ENCODE results near the gene ROCK2.
"Not testable (repeated sequence)": the region's sequence is repeated elsewhere in the genome, so short reads cannot be mapped to it uniquely, and the experiment has no call there.

Gene ROCK2

DNA sequence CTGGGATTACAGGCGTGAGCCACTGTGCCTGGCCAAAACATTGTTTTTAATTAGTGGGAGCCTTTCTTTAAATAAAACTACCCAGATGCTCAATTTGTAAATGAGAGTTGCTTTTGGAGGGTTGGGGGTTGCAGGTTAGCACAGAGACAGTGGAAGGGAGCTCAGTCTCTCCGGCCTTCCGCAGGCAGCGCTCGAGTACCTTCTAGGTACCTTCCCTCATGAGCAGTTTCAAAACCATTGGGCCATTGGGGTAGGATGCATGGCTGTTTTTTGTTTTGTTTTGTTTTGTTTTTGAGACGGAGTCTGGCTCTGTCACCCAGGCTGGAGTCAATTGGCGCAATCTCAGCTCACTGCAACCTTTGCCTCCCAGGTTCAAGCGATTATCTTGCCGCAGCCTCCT is 170.2 kb downstream of the ROCK2 start:
- no peak for DNase-seq (ENCODE audit: extremely low spot score)
- ChIA-PET CTCF (interaction anchor here (0.7 kb wide), 1 partner anchor 17 kb away, joined by 4 read pairs; no protein-coding TSS in a partner anchor), POLR2A (interaction anchor here (0.6 kb wide), 1 partner anchor 158 kb away, joined by 9 read pairs; no protein-coding TSS in a partner anchor)
- TF ChIP-seq, protein P1, sequence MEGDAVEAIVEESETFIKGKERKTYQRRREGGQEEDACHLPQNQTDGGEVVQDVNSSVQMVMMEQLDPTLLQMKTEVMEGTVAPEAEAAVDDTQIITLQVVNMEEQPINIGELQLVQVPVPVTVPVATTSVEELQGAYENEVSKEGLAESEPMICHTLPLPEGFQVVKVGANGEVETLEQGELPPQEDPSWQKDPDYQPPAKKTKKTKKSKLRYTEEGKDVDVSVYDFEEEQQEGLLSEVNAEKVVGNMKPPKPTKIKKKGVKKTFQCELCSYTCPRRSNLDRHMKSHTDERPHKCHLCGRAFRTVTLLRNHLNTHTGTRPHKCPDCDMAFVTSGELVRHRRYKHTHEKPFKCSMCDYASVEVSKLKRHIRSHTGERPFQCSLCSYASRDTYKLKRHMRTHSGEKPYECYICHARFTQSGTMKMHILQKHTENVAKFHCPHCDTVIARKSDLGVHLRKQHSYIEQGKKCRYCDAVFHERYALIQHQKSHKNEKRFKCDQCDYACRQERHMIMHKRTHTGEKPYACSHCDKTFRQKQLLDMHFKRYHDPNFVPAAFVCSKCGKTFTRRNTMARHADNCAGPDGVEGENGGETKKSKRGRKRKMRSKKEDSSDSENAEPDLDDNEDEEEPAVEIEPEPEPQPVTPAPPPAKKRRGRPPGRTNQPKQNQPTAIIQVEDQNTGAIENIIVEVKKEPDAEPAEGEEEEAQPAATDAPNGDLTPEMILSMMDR (IDR thresholded peaks at IDR 0.05; ENCODE audit: control extremely low read depth, extremely low read depth, low read depth, missing control alignments): no peak

DNA sequence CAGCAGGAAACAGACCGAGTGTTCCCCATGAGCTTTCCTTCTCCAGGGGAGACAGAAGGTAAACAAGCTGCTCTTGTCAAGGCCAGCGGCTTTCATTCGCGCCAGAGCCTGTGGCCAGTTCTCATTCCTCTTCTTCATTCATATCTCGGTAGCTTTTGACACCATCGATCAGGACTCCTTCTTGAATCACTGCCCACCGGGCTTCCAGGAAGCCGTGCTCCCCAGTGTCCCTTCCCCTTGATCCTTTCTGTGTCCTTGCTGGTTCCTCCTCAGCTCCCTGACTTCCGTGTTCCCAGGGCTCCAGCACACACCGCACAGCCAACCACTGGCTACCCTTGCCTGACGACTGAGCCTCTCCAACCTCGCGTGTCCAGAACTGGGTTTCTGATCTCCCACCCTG is 175.1 kb downstream of the ROCK2 start:
- CTCF ChIA-PET: interaction anchor here (0.7 kb wide), 1 partner anchor 23 kb away, joined by 3 read pairs; no protein-coding TSS in a partner anchor

DNA sequence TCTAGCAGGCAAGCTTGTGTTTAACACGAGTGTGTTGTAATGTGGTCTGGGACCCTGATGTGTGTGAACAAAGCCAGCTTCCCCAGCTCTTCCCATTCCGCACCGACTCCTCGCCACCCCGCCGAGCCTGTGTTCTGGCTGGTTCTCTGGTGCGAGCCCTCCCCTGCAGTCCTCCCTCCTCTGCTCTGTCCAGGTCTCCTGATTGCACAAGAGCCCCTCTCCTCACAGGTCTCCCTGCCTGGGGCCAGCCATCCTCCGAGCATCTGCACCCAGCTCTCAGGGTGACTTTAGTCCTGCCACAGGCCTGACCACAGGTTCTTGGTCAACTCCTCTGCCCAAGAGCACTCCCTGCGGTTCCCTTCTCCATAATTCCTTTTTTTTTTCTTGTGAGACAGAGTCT is 175.9 kb downstream of the ROCK2 start:
- no peak for DNase-seq (ENCODE audit: extremely low spot score)
- POLR2A ChIA-PET: no interaction called here
- TF ChIP-seq, protein P1 (IDR thresholded peaks at IDR 0.05; ENCODE audit: control extremely low read depth, extremely low read depth, low read depth, missing control alignments): no peak
- CTCF ChIA-PET: interaction anchor here (0.9 to 1.0 kb wide), 3 partner anchors 35 to 243 kb away, joined by 3 read pairs; a partner anchor contains a TSS

More for the DNA sequence above, 175.1 kb downstream of the ROCK2 start:
- POLR2A ChIA-PET: no interaction called here
- no peak for DNase-seq (ENCODE audit: extremely low spot score)
- TF ChIP-seq, protein P1 (IDR thresholded peaks at IDR 0.05; ENCODE audit: control extremely low read depth, extremely low read depth, low read depth, missing control alignments): no peak

DNA sequence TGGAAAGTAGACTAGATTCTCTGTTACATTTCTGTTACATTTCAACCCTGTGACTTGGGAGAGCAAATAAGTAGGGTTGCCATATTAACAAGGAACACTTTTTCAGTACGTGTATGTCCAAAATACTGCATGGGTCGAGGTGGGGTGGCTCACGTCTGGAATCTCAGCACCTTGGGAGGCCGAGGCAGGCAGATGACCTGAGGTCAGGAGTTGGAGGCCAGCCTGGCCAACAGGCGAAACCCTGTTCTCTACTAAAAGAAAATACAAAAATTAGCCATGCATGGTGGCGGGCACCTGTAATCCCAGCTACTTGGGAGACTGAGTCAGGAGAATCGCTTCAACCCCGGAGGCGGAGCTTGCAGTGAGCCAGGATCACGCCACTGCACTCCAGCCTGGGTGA is 178.0 kb downstream of the ROCK2 start:
- ChIA-PET POLR2A (no interaction called here), CTCF (no interaction called here)
- TF ChIP-seq, protein P1 (IDR thresholded peaks at IDR 0.05; ENCODE audit: control extremely low read depth, extremely low read depth, low read depth, missing control alignments): no peak
- DNase-seq (ENCODE audit: extremely low spot score): no peak

DNA sequence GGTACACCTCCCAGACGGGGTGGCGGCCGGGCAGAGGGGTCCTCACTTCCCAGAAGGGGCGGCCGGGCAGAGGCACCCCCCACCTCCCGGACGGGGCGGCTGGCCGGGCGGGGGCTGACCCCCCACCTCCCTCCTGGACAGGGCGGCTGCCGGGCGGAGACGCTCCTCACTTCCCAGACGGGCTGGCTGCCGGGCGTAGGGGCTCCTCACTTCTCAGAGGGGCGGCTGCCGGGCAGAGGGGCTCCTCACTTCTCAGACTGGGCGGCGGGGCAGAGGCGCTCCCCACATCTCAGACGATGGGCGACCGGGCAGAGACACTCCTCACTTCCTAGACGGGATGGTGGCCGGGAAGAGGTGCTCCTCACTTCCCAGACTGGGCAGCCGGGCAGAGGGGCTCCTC is 179.4 kb downstream of the ROCK2 start:
- CTCF ChIA-PET; POLR2A ChIA-PET; DNase-seq (ENCODE audit: extremely low spot score): not testable (repeated sequence)

DNA sequence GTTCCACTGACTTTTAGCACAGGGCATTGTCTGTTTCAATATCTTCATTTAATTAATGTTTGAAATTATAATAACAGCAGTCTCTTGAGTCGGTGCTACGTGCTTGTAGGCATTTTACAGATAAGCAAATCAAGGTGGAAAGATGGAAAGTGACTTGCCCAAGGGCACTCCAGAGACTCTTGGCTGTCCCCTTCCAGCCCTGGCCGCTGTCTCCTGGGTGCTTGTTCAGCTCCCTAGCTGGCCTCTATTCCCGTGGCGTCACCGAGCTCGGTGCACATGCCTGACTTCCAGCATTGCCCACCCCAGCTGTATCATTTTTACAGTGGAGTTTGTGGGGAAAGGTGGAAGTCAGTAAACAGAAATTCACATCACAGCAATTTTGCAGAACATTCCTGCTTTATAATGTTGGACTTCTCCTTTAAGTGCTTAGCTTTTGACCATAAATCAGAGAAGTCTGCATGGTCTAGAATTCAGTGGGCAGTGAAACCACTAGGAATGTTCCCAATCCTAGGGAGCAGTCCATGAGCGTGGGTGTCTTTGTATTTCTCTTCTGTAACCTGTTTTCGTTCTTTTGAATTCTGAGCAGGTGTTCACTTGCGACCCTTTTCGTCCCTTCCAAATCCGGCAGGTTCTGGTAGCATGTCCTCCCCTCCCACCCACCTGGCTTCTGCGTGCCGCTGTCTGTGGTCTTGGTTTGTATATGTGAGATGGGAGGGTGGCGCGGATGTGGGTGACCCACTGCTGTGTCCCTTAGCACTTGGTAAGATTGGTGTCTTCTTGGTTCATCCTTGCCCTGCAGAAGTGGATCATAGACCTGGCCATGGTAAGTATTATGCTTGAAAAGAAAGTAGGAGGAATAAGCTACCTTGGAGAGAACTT is 180.8 kb downstream of the ROCK2 start:
- TF ChIP-seq, protein P1 (IDR thresholded peaks at IDR 0.05; ENCODE audit: control extremely low read depth, extremely low read depth, low read depth, missing control alignments): no peak
- ChIA-PET CTCF (interaction anchor here (0.8 to 2.8 kb wide), 4 partner anchors 12 to 131 kb away, joined by 3 to 10 read pairs (median 3); a partner anchor contains a TSS), POLR2A (no interaction called here)
- DNase-seq (ENCODE audit: extremely low spot score): no peak

DNA sequence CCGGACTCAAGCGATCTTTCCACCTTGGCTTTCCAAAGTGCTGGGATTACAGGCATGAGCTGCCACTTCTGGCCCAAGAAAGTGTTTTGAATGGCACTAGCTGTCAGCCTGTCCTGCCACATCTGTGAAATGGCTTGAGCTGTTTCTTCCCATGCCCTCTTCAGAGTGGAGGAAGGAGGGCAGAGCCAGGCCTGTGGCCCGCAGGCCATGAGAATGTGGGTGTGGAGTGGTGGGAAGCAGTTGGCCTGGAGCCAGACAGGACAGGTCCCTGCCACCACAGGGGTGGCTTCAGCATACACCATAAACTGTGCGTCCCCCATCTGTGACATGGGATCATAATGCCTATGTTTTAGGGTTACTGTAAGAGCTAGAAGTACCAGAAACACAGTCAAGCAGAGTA is 182.7 kb downstream of the ROCK2 start:
- ChIA-PET CTCF (interaction anchor here (0.8 to 2.8 kb wide), 8 partner anchors 8 to 531 kb away, joined by 3 to 10 read pairs (median 3); a partner anchor contains a TSS), POLR2A (no interaction called here)
- TF ChIP-seq, protein P1 (IDR thresholded peaks at IDR 0.05; ENCODE audit: control extremely low read depth, extremely low read depth, low read depth, missing control alignments): no peak

More for the DNA sequence above, 182.7 kb downstream of the ROCK2 start:
- DNase-seq (ENCODE audit: extremely low spot score): no peak
